BE2C (cell line): ENCODE measurements around the gene RBMY1F. TPM values are rescaled to one million over a fixed set of nuclear protein-coding genes. Genes with fewer than 3 reads are reported as not detected.
"Not testable (repeated sequence)": the region's sequence is repeated elsewhere in the genome, so short reads cannot be mapped to it uniquely, and the experiment has no call there.

Experiments used
- DNase-seq: peaks from one replicate; pipeline ENCODE4 v3.0.0-alpha.2; 2020
- H3K27me3 ChIP-seq: fragments of 250-450 bp; sonication (Bioruptor Pico); 2 replicates; pipeline ENCODE4 v1.5.1; 2020; ENCODE audit warnings: mild to moderate bottlenecking
- H3K36me3 ChIP-seq: fragments of 250-450 bp; sonication (Bioruptor Pico); 2 replicates; pipeline ENCODE4 v1.5.1; 2020; ENCODE audit warnings: mild to moderate bottlenecking
- H3K4me1 ChIP-seq: fragments of 250-450 bp; sonication (Bioruptor Pico); 2 replicates; pipeline ENCODE4 v1.5.1; 2020
- H3K4me3 ChIP-seq: 2 replicates; pipeline ENCODE4 v1.5.1; 2011; ENCODE audit warnings: low read depth, low read length
- H3K9me3 ChIP-seq: fragments of 250-450 bp; sonication (Bioruptor Pico); 2 replicates; pipeline ENCODE4 v1.5.1; 2020
- polyA plus RNA-seq: library from polyadenylated mRNA; unstranded; fragments of >200 nt; gene quantifications from one replicate; pipeline ENCODE4 v1.2.1, GENCODE V29; 2012; ENCODE audit warnings: low read depth, missing spikeins; ENCODE audit not compliant: insufficient read length, insufficient read depth

The RBMY1F gene
- polyA plus RNA-seq, result not detected

DNA sequence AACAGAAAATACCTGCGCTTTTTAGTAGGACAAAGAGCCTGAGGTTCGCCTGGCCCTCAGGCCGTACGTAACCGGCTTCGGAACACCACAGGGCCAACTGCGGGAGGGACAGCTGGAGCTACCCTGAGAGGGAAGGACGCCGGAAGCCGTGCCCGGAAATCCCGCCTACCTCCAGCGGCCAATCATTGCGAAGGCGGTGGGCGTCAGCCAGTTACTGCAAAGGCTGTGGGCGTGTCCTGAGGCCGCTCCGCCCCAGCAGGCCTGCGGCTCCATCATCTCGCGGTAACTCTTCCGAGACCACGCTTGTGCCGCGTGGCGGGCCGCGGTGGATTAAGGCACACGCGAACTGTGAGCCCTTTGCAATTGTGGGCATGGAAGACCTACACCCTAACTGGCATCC, at the start of gene RBMY1F:
RBMY1F (minus strand) TSS at position 101 of the 400 bp plus-strand sequence. CDS start 1,954 bp downstream, outside the sequence.
- H3K4me3 ChIP-seq, H3K36me3 ChIP-seq, DNase-seq, H3K9me3 ChIP-seq, H3K27me3 ChIP-seq, H3K4me1 ChIP-seq: not testable (repeated sequence)

GRCh38 chrY:22151144-22151543, 31.6 kb downstream of the RBMY1F start:
- not testable (repeated sequence) for H3K27me3 ChIP-seq, H3K4me1 ChIP-seq, DNase-seq, H3K4me3 ChIP-seq, H3K9me3 ChIP-seq, H3K36me3 ChIP-seq

DNA sequence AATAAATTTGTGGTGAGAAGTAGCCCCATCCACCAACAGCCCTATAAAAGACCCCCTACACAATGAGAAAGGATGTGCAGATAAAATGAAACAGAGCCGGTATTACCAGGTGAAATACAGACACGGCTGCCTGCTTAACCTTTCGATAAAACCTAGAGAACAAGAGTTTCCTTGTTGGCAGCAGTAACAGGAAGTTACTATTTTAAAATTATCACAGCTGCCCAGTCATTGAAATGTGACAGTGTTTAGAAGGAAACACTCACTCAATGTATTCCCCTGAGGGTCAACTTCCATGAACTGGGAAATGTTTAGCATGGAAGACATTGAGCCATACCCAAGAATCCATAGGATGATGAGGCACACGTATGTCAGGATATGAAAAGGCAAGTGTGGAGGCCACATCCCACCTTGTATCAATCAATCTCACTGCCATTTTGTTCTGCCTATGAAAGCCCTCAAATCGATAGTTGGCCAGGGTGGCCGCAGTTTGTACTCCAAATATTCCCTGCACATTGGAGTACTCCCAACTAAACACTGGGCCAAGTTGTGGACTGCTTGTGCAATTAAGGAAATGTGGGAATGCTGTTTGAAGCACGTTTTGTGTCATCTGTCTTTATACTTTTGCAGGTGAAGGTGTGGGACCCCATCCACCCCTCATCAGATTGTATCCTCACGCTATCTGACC, 41.6 kb downstream of the RBMY1F start:
- H3K9me3 ChIP-seq, H3K4me1 ChIP-seq, H3K36me3 ChIP-seq, H3K4me3 ChIP-seq, DNase-seq, H3K27me3 ChIP-seq: not testable (repeated sequence)

DNA sequence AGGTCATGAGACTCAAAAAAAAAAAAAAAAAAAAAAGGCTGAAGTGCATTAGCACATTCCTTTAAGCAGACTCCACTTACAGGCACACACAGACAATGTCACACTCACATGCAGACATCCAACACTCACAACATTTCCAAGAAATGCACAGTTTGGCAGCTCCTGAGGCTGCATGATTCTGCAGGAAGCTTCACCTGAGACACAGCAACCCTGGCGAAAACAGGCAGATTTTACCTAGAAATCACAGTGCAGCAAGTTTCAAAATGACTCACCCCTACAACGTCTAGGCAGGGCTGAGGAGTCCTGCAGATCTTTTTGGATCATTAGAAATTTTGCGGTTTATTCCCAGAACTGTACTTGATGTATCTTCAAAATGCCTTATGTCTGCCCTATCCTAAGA, 48.0 kb downstream of the RBMY1F start:
- not testable (repeated sequence) for DNase-seq, H3K4me1 ChIP-seq, H3K36me3 ChIP-seq, H3K4me3 ChIP-seq, H3K9me3 ChIP-seq, H3K27me3 ChIP-seq

GRCh38 chrY:22130494-22130893, 52.2 kb downstream of the RBMY1F start:
- not testable (repeated sequence) for DNase-seq, H3K4me1 ChIP-seq, H3K4me3 ChIP-seq, H3K36me3 ChIP-seq, H3K9me3 ChIP-seq, H3K27me3 ChIP-seq
